ENCODE results near the gene EML4. TPM values are rescaled to one million over a fixed set of nuclear protein-coding genes. Genes with fewer than 3 reads are reported as not detected.

EML4 gene
- total and polyA plus RNA-seq, 10 of the 15 experiments (the other 5 are each of a cell fraction or from before 2014, with no cell fraction given), result 23.1 to 91.3 (median 77.4) TPM

GRCh38 chr2:42129947-42130346 is 39.2 kb upstream of the EML4 start:
- Histone ChIP-seq H3K4me3 (no peak overlapping the region), H3K27me3 (replicated peaks in 1 of 2; ENCODE audit: control insufficient read depth in 2 of 2, insufficient read depth in 2 of 2, low read length in 1 of 2) (no peaks in the 10 kb centered on the region), H3K4me1 (ENCODE audit: control insufficient read depth, insufficient read depth, low read length) (peaks cover 55% of the 10 kb centered on the region), H3K79me2 (ENCODE audit: control insufficient read depth, insufficient read depth, low read length) (no peaks in the 10 kb centered on the region), H3K4me2 (ENCODE audit: control insufficient read depth, insufficient read depth) (no peak overlapping the region; the same call in none of the 2 replicates), H3K27ac (ENCODE audit: control insufficient read depth, insufficient read depth) (no peak overlapping the region; the same call in 1 of the 2 replicates), H3K36me3 (ENCODE audit: control insufficient read depth in 2 of 2, insufficient read depth in 2 of 2, low read length in 1 of 2) (no peaks in the 10 kb centered on the region), H3K9ac (ENCODE audit: control insufficient read depth, insufficient read depth, low read length) (no peak overlapping the region), H2AFZ (ENCODE audit: control insufficient read depth, low read depth, low read length) (no peak overlapping the region; the same call in 1 of the 2 replicates), H4K20me1 (ENCODE audit: control insufficient read depth, insufficient read depth) (no peaks in the 10 kb centered on the region), H3K9me3 (replicated peaks; ENCODE audit: control insufficient read depth, insufficient read depth, low read length) (no peaks in the 10 kb centered on the region)
- POLR2A ChIA-PET, result interaction anchor here (1.7 to 6.6 kb wide), 4 partner anchors 12 to 42 kb away, joined by 5 to 45 read pairs (median 19); no protein-coding TSS in a partner anchor
- in situ Hi-C loops (cut with MboI), result no loop called here
- intact Hi-C loops (cut with micrococcal nuclease; ENCODE audit: unreplicated experiment), result no loop called here
- SMC1A ChIA-PET (ENCODE audit: uncharacterized antibody, unreplicated experiment), result interaction anchor here (0.8 to 7.2 kb wide), 10 partner anchors 9 to 65 kb away, joined by 3 to 87 read pairs (median 4); no protein-coding TSS in a partner anchor
- no TSS peak for BruUV-seq (replicated peaks)
- ATAC-seq (peak; percentile 5; the same call in 1 of the 3 replicates), DNase-seq (ENCODE audit: low read depth, low spot score) (no peak), FAIRE-seq (no peak)
- RAD21 ChIA-PET (ENCODE audit: unreplicated experiment), result interaction anchor here (0.9 to 6.2 kb wide), 4 partner anchors 9 to 42 kb away, joined by 3 to 41 read pairs (median 30); no protein-coding TSS in a partner anchor
- CTCF ChIA-PET, result interaction anchor here (1.7 to 3.4 kb wide), 2 partner anchors 33 to 67 kb away, joined by 6 to 23 read pairs; no protein-coding TSS in a partner anchor
- 97% methylated on average over 5 of the region's 5 CpGs for WGBS (ENCODE audit: insufficient coverage, insufficient replicate concordance, low lambda C conversion rate, missing lambda C conversion rate)
- no peak for TF ChIP-seq EGR1 (IDR thresholded peaks at IDR 0.05; ENCODE audit: borderline replicate concordance in 1 of 2, low read depth in 2 of 2, low read length in 2 of 2)
- TF ChIP-seq ZNF24 (IDR thresholded peaks at IDR 0.05), result peak; percentile 89
- TF ChIP-seq RUNX3 (IDR thresholded peaks at IDR 0.05; ENCODE audit: low read length), result peak; percentile 90
- 0 out of 2 replicates have a peak, but pooled peaks have one; percentile 29 for TF ChIP-seq EED (IDR thresholded peaks at IDR 0.05; ENCODE audit: low read depth)
- TF ChIP-seq CBFB (IDR thresholded peaks at IDR 0.05; ENCODE audit: low read depth), result 0 out of 2 replicates have a peak, but pooled peaks have one; percentile 26
- TF ChIP-seq NR2C1 (IDR thresholded peaks at IDR 0.05), result no peak
- TF ChIP-seq SPI1 (IDR thresholded peaks at IDR 0.05; ENCODE audit: borderline replicate concordance, insufficient read depth, low read depth, low read length), result peak; percentile 84
- TF ChIP-seq NRF1 (conservative IDR thresholded peaks at IDR 0.05; ENCODE audit: low read depth, low read length), result no peak
- TF ChIP-seq DPF2 (IDR thresholded peaks at IDR 0.05), result peak; percentile 47
- TF ChIP-seq BCL11A (IDR thresholded peaks at IDR 0.05; ENCODE audit: low read depth, low read length), result 0 out of 2 replicates have a peak, but pooled peaks have one; percentile 26
- TF ChIP-seq KLF5 (IDR thresholded peaks at IDR 0.05; ENCODE audit: partially characterized antibody), result no peak
- peak; percentile 76 for TF ChIP-seq MTA2 (IDR thresholded peaks at IDR 0.05; ENCODE audit: low read depth)
- TF ChIP-seq PML (IDR thresholded peaks at IDR 0.05; ENCODE audit: low read length), result no peak
- TF ChIP-seq IKZF1 (conservative IDR thresholded peaks at IDR 0.05), result peak; percentile 51; the same call in 1 of the 2 replicates
- TF ChIP-seq MTA3 (IDR thresholded peaks at IDR 0.05; ENCODE audit: borderline replicate concordance, low read length), result no peak
- peak; percentile 47 to 67; a peak in 3 of 4 replicates for TF ChIP-seq IKZF2 (IDR thresholded peaks at IDR 0.05)
- no peak for TF ChIP-seq RBBP5 (conservative IDR thresholded peaks at IDR 0.05)
- no peak for TF ChIP-seq FOS (IDR thresholded peaks at IDR 0.05; ENCODE audit: borderline replicate concordance, extremely low read depth, insufficient read length)
- TF ChIP-seq SMAD1 (IDR thresholded peaks at IDR 0.05; ENCODE audit: low read depth, partially characterized antibody), result no peak
- 0 out of 4 replicates have a peak, but pooled peaks of 1 of the 2 experiments have one; percentile 4 for TF ChIP-seq BHLHE40 (IDR thresholded peaks at IDR 0.05; ENCODE audit: borderline replicate concordance in 1 of 2, low read depth in 2 of 2, low read length in 1 of 2)
- TF ChIP-seq RELB (IDR thresholded peaks at IDR 0.05; ENCODE audit: low read depth), result no peak
- TF ChIP-seq ZNF622 (IDR thresholded peaks at IDR 0.05), result no peak
- TF ChIP-seq CEBPB (IDR thresholded peaks at IDR 0.05; ENCODE audit: borderline replicate concordance in 1 of 2, low read depth in 2 of 2, low read length in 2 of 2), result no peak
- TF ChIP-seq EP300 (IDR thresholded peaks at IDR 0.05; ENCODE audit: borderline replicate concordance in 1 of 2, control insufficient read depth in 1 of 2, low read depth in 2 of 2, low read length in 2 of 2), result peak in 1 of 2 experiments; percentile 72; a peak in 2 of 4 replicates
- peak; percentile 20; the same call in 1 of the 2 replicates for TF ChIP-seq JUNB (IDR thresholded peaks at IDR 0.05)
- TF ChIP-seq CHD1 (IDR thresholded peaks at IDR 0.05; ENCODE audit: low read depth, low read length), result no peak
